Stimulated activated CD8-positive, alpha-beta memory T cell treated with anti-CD3 and anti-CD28 coated beads, Interleukin-15, amount 100 ng/mL, for 4 hours (primary cell): ENCODE measurements around the gene BAZ1B.
"Not testable (repeated sequence)": the region's sequence is repeated elsewhere in the genome, so short reads cannot be mapped to it uniquely, and the experiment has no call there.

Experiments
- DNase-seq, 2 donors: peaks; one replicate each; pipeline ENCODE4 v3.0.0-alpha.2; 2020; ENCODE audit warnings: low read depth in 2 of 2

BAZ1B gene

GRCh38 chr7:73426016-73426415, 96.1 kb downstream of the BAZ1B start:
- DNase-seq = no peak

DNA sequence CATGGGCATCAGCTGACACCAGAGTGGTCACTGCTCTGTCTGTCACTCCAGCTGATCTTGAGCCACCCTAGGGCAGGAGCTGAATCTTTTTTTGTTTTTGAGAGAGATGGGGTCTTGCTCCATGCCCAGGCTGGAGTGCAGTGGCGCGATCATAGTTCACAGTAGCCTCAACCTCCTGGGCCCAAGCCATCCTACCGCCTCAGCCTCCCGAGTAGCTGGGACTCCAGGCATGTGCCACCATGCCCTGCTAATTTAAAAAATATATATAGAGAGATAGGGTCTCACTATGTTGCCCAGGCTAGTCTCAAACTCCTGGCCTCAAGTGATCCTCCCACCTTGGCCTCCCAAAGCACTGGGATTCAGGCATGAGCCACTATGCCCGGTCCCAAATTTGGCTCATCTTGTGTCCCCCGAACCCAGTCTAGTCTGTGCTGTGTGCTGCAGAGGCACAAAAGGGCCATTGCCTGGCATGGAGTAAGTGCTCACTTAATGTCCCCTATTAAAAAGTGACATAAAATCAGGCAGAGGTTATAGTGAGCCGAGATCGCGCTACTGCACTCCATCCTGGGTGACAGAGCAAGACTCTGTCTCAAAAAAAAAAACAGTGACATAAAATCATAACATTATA, 96.6 kb downstream of the BAZ1B start:
- DNase-seq = no peak

- DNase-seq = no peak
These were observed 97.6 kb downstream of the BAZ1B start for GRCh38 chr7:73424489-73424885.

DNA sequence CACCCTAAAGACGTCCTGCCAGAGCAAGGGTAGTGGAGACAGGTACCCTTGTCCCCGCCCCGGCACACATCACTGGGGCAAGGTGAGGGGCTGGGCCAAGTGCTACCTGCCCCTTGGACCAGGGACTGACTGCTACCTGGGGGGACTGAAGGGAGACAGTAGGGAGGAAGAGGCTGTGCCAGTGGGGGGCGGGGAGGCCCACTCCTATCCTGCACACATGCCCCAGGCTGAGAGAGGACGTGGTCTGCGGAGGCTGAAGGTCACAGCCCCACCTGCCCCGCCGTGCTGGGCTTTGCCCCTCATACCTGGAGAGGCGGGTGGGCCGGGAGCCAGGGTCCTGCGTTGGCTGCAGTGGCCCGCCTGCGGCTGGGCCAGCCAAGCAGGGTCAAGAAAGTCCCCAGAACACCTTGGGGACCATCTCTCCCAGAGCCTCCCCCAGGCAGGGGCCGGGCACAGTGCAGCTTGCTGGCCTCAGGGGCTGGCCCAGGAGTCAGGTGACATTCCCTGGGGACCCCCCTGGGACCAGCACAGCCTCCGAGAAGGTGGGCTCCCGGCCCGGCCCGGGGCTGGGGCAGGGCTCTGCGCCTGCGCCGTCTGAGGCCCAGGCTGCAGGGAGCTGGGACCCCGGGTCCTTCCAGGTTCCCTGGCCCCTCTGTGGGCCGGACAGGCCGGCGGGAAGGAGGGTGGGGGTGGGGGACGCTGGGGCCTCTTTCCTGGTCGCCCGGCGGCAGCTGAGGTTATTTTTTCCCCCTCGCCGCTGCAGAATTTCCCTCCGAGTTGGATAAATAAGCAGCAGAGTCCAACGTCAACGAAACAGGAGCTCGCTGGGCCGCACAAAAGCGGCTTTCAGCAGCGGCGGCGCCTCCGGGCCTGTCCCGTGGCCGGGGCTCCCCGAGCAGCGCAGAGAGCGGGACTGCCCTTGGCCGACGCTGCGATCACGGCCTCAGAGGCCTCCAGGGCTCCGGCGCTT, 98.3 kb downstream of the BAZ1B start:
- DNase-seq = no peak

GRCh38 chr7:73420610-73421009, 101.5 kb downstream of the BAZ1B start:
- not testable (repeated sequence) for DNase-seq

DNA sequence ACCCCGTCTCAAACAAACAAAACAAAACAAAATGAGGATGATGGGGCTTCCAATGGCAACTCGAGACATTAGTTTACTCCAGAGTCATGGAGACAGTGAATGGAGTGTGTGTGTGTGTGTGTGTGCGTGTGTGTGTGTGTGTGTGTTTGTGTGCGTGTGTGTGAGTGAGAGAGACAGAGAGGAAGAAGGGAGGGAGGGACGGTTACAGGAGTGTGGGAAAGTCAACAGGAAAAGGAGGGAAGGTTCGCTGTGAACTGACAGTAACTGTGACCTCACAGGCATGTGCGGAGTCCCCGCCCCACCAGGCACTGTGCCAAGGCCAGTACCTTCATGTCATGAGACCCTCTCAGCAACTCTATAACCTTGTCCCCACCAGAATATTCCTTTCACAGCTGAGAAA, 102.1 kb downstream of the BAZ1B start:
- not testable (repeated sequence) for DNase-seq

- no peak for DNase-seq
These were observed 103.9 kb downstream of the BAZ1B start for GRCh38 chr7:73418113-73418703.

GRCh38 chr7:73410541-73411131, 111.5 kb downstream of the BAZ1B start:
- not testable (repeated sequence) for DNase-seq

DNA sequence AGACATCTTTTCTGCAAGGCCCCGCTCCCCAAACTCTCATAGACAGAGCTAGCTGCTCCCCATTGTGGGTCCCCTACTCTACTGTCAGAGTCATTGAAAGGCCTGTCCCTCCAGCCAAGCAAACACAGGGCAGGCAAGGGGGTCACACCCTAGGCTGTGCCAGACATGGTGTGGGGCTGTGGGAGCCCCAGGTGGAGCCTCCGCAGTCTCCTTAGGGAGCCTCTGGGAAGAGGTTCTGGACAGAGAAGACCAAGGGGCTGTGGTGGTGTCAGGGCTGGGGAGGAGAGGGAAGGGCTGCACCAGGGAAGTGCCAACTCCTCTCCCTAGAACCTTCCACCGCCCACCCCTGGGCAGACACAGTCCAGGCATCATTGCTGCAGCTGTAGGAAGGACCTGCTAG, 117.2 kb downstream of the BAZ1B start:
- not testable (repeated sequence) for DNase-seq

DNA sequence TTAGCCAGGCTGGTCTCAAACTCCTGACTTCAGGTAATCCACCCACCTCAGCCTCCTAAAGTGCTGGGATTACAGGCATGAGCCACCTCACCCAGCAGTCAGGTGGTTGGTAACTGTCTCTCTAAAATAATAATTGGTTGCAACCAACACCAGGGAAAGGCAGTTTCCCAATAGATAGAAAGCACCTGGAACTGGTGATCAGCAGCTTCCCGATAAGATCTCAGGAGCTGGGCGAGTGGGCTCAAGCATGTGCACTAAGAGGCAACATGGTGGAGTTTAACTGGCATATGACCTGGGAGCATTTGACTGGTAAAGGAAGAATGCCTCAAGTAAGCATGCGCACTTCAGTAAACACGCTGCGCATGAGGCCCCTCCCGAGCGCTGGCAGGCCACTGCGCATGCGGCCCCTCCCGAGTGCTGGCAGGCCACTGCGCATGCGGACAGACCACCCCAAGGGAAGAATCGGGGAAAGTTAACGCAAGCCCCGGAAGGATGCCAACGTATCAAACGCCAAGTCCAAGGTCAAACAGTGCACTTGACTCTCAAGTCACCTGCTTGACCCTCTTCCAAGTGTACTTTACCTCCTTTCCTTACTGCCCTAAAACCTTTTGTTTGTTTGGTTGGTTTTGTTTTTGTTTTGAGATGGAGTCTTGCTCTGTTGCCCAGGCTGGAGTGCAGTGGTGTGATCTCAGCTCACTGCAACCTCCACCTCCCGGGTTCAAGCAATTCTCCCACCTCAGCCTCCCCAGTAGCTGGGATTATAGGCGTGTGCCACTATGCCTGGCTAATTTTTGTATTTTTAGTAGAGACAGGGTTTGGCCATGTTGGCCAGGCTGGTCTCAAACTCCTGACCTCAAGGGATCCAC, 122.7 kb downstream of the BAZ1B start:
- DNase-seq = peak; percentile 29 to 55

GRCh38 chr7:73397521-73398281, 124.4 kb downstream of the BAZ1B start:
- DNase-seq = no peak

GRCh38 chr7:73395538-73396503, 126.3 kb downstream of the BAZ1B start:
- DNase-seq = no peak

- DNase-seq = no peak
These were observed 127.7 kb downstream of the BAZ1B start for GRCh38 chr7:73394422-73394821.

DNA sequence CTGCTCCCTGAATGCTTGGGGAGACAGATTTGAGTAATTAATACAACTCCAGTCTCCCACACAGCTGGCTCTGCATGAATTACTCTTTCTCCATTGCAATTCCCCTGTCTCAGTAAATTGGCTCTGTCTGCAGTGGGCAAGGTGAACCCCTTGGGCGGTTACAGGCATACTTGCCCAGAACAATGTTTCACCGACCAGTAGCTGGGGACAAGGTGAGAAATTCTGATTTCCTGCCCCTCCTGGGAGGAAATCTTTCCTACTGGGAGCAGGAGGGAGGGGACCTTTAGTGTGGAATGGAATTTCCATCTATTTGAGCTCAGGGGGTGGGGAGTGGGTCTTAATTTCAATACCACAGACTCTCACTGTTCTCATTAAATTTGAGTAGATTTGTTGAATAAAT, 130.7 kb downstream of the BAZ1B start:
- DNase-seq = no peak
